SU-DHL-6 (cell line): Measurements from ENCODE around the gene RNF223.

ENCODE experiments used
- H2AFZ ChIP-seq: fragments of 200-600 bp; sonication (generic); 2 replicates; pipeline ENCODE4 v1.6.1; 2014; ENCODE audit warnings: low read depth, mild to moderate bottlenecking, moderate library complexity, mixed read lengths, antibody characterized with exemption, low read length; ENCODE audit not compliant: severe bottlenecking
- H3F3A ChIP-seq: fragments of 200-600 bp; shearing (Covaris generic); 2 replicates; pipeline ENCODE4 v1.6.0; 2016; ENCODE audit warnings: antibody characterized with exemption, mild to moderate bottlenecking; ENCODE audit not compliant: insufficient read depth
- H3K27ac ChIP-seq: fragments of 200-600 bp; sonication (generic); 2 replicates; pipeline ENCODE4 v1.5.1; 2016; ENCODE audit warnings: low read depth, mild to moderate bottlenecking, low read length, moderate library complexity, mixed read lengths
- H3K27me3 ChIP-seq: fragments of 200-600 bp; sonication (generic), shearing (Covaris generic); 2 replicates; pipeline ENCODE4 v1.6.0; 2014; ENCODE audit warnings: mild to moderate bottlenecking, low read length
- H3K36me3 ChIP-seq: fragments of 200-600 bp; sonication (generic); 2 replicates; pipeline ENCODE4 v1.6.1; 2014; ENCODE audit warnings: mild to moderate bottlenecking, low read length, mixed read lengths
- H3K4me2 ChIP-seq: fragments of 300-600, 200-600 bp; shearing (Covaris generic), sonication (generic); 2 replicates; pipeline ENCODE4 v1.6.0; 2014; ENCODE audit warnings: low read length, low read depth, mild to moderate bottlenecking; ENCODE audit not compliant: poor library complexity, severe bottlenecking
- H3K4me3 ChIP-seq: fragments of 200-600 bp; sonication (generic); 2 replicates; pipeline ENCODE4 v1.5.1; 2014; ENCODE audit warnings: antibody characterized with exemption, low read length, mild to moderate bottlenecking, mixed read lengths; ENCODE audit not compliant: insufficient read depth, poor library complexity, severe bottlenecking
- H3K79me2 ChIP-seq: fragments of 200-600 bp; sonication (generic); 2 replicates; pipeline ENCODE4 v1.6.1; 2014; ENCODE audit warnings: mild to moderate bottlenecking, low read length, moderate library complexity; ENCODE audit not compliant: insufficient read depth
- H3K9ac ChIP-seq: fragments of 200-600 bp; sonication (generic); 2 replicates; pipeline ENCODE4 v1.7.0; 2014; ENCODE audit warnings: mild to moderate bottlenecking, low read length
- H3K9me2 ChIP-seq: fragments of 200-600 bp; sonication (generic); replicated peaks from 2 replicates; pipeline ENCODE4 v1.6.1; 2014; ENCODE audit warnings: low read length; ENCODE audit not compliant: insufficient read depth
- H3K9me3 ChIP-seq: fragments of 200-600 bp; sonication (generic); 2 replicates; pipeline ENCODE4 v1.6.1; 2014; ENCODE audit warnings: low read length, mixed read lengths; ENCODE audit not compliant: insufficient read depth
- H4K20me1 ChIP-seq: fragments of 200-600 bp; sonication (generic); 2 replicates; pipeline ENCODE4 v1.6.1; 2014; ENCODE audit warnings: low read depth, mild to moderate bottlenecking, antibody characterized with exemption, low read length, moderate library complexity, mixed read lengths
- EZH2phosphoT487 ChIP-seq: fragments of 200-600 bp; sonication (generic), shearing (Covaris generic); conservative IDR thresholded peaks from 2 replicates; pipeline ENCODE4 v1.6.1; 2018; ENCODE audit warnings: mild to moderate bottlenecking, antibody characterized with exemption, low read length, moderate library complexity, mixed read lengths
- TF ChIP-seq, protein P1 (sequence below): fragments of 200-600 bp; sonication (generic); IDR thresholded peaks from one replicate; pipeline ENCODE4 v1.5.1; 2017; ENCODE audit warnings: antibody characterized with exemption, mild to moderate bottlenecking, low read length, moderate library complexity; ENCODE audit not compliant: insufficient read depth, poor library complexity, severe bottlenecking

Gene RNF223

DNA sequence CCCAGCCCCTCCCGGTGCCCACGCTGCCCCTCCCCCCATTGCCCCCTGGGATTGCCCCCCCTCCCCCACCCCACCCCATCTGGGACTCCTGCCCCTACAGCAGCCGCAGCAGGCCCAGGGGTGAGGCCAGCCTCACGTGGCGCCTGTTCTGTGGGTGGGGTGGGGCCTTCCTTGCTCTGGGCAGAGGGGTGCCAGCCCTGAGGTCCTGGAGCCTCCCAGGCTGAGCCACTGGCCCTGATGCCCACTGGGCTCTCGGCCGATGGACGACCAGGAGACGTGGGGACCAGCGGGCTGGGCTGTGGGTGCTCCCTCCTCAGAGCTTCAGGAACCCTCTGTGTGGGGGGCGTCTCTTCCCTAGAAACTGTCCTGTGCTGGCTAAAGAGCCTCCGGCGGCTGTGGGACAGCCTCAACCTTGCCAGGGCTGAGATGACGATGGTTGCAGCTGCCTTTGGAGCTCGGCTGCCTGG is 47.5 kb upstream of the RNF223 start:
- Histone ChIP-seq H3K9me2 (no peaks in the 10 kb centered on the region), H3F3A (no peaks in the 10 kb centered on the region), H3K9ac (no peak overlapping the region), H3K36me3 (no peaks in the 10 kb centered on the region), H2AFZ (no peak overlapping the region), H3K4me2 (no peak overlapping the region), H3K79me2 (no peaks in the 10 kb centered on the region), H3K9me3 (no peaks in the 10 kb centered on the region), H3K4me3 (no peak overlapping the region), H4K20me1 (no peaks in the 10 kb centered on the region), H3K27ac (no peak overlapping the region), H3K27me3 (no peaks in the 10 kb centered on the region)
- TF ChIP-seq, protein P1, sequence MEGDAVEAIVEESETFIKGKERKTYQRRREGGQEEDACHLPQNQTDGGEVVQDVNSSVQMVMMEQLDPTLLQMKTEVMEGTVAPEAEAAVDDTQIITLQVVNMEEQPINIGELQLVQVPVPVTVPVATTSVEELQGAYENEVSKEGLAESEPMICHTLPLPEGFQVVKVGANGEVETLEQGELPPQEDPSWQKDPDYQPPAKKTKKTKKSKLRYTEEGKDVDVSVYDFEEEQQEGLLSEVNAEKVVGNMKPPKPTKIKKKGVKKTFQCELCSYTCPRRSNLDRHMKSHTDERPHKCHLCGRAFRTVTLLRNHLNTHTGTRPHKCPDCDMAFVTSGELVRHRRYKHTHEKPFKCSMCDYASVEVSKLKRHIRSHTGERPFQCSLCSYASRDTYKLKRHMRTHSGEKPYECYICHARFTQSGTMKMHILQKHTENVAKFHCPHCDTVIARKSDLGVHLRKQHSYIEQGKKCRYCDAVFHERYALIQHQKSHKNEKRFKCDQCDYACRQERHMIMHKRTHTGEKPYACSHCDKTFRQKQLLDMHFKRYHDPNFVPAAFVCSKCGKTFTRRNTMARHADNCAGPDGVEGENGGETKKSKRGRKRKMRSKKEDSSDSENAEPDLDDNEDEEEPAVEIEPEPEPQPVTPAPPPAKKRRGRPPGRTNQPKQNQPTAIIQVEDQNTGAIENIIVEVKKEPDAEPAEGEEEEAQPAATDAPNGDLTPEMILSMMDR, result no peak
- no peak for TF ChIP-seq EZH2phosphoT487

DNA sequence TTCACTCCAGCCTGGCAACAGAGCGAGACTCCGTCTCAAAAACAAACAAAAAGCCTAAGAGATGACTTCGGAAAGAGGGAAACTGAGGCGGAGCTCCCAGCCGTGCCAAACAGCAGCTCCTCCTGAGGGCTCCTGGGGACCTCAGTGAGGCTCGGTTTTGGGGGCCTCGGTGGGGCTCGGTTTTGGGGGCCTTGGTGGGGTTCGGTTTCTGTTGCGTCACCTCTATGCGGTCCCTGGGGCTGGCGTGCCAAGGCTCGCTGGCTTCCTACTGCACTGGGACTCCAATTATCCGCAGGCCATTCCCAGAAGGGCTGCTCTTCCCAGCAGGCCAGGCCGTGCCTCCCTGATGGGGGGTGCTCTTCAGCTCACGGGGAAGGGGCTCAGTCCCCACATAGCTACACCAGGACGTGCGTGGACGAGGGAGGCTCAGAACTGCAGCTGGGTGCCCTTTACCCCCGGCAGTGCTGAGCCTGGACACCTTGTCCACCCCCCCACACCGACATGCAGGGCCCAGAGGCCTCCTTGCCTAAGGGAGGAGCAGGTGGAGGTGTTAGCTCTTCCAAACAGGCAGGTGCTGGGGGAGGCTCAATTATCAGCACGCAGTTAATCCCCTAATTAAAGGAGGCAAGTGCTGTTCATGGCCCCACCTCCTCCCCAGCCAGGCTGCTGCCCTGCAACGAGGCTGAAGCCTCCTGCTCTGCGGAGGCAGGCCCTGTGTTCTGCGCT is 46.9 kb upstream of the RNF223 start:
- H3F3A ChIP-seq, result no peaks in the 10 kb centered on the region
- H4K20me1 ChIP-seq, result no peaks in the 10 kb centered on the region
- H3K4me3 ChIP-seq, result no peak overlapping the region
- no peak overlapping the region for H3K4me2 ChIP-seq
- H3K9me3 ChIP-seq, result no peaks in the 10 kb centered on the region
- no peaks in the 10 kb centered on the region for H3K79me2 ChIP-seq
- H3K9me2 ChIP-seq, result no peaks in the 10 kb centered on the region
- H3K36me3 ChIP-seq, result no peaks in the 10 kb centered on the region
- TF ChIP-seq, protein P1, result no peak
- TF ChIP-seq EZH2phosphoT487, result no peak
- H3K27ac ChIP-seq, result no peak overlapping the region
- no peak overlapping the region for H3K9ac ChIP-seq
- H2AFZ ChIP-seq, result no peak overlapping the region
- H3K27me3 ChIP-seq, result no peaks in the 10 kb centered on the region

DNA sequence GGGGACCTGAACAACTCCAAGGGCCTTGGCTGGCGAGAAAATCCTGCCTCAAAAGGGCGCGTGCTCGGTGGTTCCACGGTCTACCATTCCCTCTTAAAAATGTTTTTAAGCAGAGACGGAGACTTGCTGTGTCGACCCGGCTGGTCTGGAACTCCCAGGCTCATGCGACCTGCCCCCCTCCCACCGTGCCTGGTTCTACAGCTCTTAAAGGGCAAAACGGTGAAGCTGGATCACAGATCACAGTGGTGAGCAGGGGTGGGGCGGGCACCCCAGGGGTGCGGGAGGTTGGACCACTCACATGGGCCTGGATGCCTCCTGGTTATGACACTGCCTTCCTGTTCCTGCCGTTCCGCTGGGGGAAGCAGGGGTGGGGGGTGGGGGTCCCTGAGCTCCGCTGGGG is 46.0 kb upstream of the RNF223 start:
- no peaks in the 10 kb centered on the region for H3K27me3 ChIP-seq

More for the DNA sequence above, 46.0 kb upstream of the RNF223 start:
- Histone ChIP-seq H4K20me1 (no peaks in the 10 kb centered on the region), H3K9me2 (no peaks in the 10 kb centered on the region), H2AFZ (no peak overlapping the region), H3K36me3 (no peaks in the 10 kb centered on the region), H3K4me2 (no peak overlapping the region), H3K79me2 (0 out of 2 replicates have a peak, but pooled peaks cover under 1% of the 10 kb centered on the region), H3K4me3 (no peak overlapping the region), H3K9ac (no peak overlapping the region), H3F3A (no peaks in the 10 kb centered on the region), H3K27ac (no peak overlapping the region), H3K9me3 (no peaks in the 10 kb centered on the region)
- TF ChIP-seq, protein P1, result no peak
- no peak for TF ChIP-seq EZH2phosphoT487
